HG03575 (cell line): ENCODE data around the gene PLPP4.

Source experiments
- ATAC-seq: cut with Tn5 transposase; IDR thresholded peaks from one replicate; pipeline ENCODE4 v1.9.1; 2021; ENCODE audit not compliant: unreplicated experiment, insufficient number of reproducible peaks, low FRiP score; ENCODE audit errors: extremely low read depth

The PLPP4 gene

DNA sequence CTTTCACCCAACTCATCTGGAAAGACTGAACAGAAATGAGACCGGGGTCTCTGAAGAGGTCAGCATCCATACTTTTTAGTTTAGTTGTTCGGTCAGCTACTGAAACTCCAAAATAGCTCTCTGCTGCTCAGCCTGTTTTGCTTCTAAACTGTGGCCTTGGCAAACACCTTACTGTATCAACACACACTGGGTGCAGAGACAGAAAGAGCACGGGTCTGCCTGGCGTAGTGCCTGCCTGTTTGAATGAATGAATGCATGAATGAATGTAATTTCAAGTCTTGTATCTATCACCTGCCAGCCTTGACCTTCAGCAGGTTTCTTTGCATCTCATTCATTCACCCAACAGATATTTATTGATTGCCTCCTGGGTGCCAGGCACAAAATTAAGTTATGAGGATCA is 98.4 kb downstream of the PLPP4 start:
- no peak for ATAC-seq

GRCh38 chr10:120555842-120556532 is 99.0 kb downstream of the PLPP4 start:
- no peak for ATAC-seq

GRCh38 chr10:120557311-120557710 is 100.3 kb downstream of the PLPP4 start:
- ATAC-seq: no peak

- ATAC-seq: no peak
Observed at GRCh38 chr10:120559800-120560199, 102.8 kb downstream of the PLPP4 start.

DNA sequence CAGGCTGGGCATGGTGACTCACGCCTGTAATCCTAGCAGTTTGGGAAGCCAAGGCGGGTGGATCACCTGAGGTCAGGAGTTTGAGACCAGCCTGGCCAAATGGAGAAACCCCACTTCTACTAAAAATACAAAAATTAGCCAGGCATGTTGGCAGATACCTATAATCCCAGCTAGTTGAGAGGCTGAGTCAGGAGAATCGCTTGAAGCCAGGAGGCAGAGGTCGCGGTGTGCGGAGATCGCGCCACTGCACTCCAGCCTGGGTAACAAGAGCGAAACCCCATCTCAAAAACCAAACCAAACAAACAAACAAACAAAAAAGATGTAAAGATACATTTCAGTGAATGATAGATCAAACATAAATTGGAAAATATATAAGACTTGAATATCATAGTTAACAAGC is 105.9 kb downstream of the PLPP4 start:
- ATAC-seq: no peak

GRCh38 chr10:120570418-120570817 is 113.4 kb downstream of the PLPP4 start:
- no peak for ATAC-seq

DNA sequence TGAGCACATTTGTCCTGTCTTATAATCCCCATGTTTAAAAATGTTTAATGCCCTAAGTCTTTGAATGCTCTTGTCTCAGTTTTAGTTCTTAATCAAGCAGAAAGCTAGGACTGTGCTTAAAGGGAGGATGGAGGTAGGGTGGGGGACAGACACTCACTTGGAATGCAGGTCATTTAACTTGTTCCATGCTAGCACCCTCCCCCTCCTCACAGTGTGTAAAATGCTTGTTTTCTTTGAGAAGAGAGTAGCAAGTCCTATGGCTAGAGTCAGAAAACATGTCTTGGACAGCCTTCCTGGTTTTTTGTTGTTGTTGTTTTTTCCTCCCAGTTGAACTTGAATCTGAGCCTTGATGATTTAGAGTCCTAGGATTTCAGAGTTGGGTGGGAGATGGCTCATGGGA is 114.2 kb downstream of the PLPP4 start:
- ATAC-seq: no peak

- ATAC-seq: no peak
Observed at GRCh38 chr10:120572307-120572706, 115.3 kb downstream of the PLPP4 start.

DNA sequence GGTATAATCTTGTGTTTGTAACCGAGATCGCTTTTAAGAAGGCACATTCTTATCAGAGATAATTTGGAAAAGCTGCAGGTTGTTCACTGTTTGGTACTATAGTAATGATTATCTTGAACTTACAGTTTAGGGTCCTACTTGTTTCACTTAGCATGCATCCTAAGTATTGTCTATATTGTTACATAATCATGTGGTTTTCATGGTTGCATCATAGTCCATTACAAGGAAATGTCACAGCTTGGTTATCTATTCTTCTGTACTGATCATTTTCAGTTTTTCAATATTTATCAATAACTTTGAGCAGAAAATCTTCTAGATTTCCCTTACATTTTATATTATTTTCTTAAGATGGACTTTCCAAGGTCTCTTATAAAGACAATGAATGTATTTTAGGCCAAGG is 116.3 kb downstream of the PLPP4 start:
- ATAC-seq: no peak

GRCh38 chr10:120574981-120575380 is 118.0 kb downstream of the PLPP4 start:
- no peak for ATAC-seq

- no peak for ATAC-seq
Observed at GRCh38 chr10:120575411-120575810, 118.4 kb downstream of the PLPP4 start.

- ATAC-seq: no peak
Observed at GRCh38 chr10:120578134-120578533, 121.1 kb downstream of the PLPP4 start.

- no peak for ATAC-seq
Observed at GRCh38 chr10:120578890-120579289, 121.9 kb downstream of the PLPP4 start.

GRCh38 chr10:120580918-120581895 is 124.2 kb downstream of the PLPP4 start:
- no peak for ATAC-seq

GRCh38 chr10:120582753-120583152 is 125.7 kb downstream of the PLPP4 start:
- ATAC-seq: no peak

DNA sequence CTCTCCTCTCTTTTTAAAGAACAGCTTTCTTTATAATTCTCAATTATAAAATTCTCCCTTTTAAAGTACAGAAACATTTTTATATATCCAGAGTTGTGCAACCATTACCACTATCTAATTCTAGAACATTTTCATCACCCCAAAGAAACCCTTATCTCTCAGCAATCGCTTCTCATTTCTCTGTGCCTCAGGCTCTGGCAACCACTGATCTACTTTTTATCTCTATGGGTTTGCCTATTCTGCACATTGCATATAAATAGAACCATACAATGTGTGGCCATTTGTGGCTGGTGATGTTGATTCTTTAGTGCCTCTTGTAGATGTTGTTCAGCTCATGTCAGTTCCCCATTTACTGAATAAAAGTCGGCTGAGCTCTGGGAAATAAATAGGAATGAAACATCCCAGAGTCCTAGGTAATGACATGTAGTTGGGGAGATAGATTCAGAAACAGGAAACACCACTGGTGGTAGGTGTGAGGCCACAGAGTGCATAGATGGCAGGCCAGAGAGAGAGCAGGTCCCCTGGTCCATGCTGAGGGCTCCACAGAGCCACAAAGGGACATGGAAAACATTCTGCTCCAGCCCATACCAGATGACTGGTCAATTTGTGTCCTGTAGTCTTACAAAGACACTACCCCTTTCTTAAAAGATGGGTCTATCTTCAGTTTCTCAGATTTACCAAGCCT is 126.5 kb downstream of the PLPP4 start:
- ATAC-seq: no peak

- no peak for ATAC-seq
Observed at GRCh38 chr10:120584786-120585185, 127.8 kb downstream of the PLPP4 start.

DNA sequence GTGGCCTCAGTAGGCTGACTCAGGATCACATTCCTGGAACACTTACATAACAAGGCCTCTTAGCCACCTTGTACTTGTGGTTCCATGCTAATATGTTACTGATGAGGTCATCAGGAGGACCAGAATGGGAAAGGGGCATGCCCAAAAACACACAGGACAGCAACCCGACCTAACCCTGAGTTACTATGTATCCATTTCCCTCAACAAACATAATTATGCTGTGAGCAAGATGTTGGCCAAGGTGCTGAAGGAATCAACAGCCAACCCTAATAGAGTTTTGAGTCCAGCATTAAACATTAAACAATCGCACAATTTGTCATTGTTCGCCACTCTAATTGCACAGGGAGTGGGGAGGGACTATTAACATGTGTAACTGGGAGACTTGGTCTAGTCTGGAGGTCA is 129.4 kb downstream of the PLPP4 start:
- no peak for ATAC-seq

- ATAC-seq: no peak
Observed at GRCh38 chr10:120587061-120587460, 130.0 kb downstream of the PLPP4 start.

DNA sequence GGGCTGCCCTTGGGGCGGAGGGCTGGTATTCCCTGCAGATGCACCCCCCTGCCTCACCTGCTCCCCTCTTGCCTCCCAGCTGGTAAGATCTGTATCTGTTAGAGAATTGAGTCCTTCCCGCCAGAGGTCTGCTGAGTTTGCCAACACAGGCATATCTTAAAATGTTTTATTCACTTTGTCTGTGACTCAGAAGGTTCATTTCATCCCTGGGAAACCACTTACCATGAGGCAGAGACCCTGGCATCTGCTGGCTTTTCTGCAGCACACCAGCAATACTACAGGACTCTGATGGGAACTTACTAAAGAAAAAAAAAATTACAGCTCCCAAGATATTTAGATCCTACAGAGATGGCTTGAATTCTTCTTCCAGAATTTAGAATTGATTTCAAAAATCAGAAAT is 131.3 kb downstream of the PLPP4 start:
- ATAC-seq: no peak
